ENCODE measurements around the gene PMP22. TPM values are rescaled to one million over a fixed set of nuclear protein-coding genes. Genes with fewer than 3 reads are reported as not detected.

Gene PMP22
- total RNA-seq, 1 experiment from 2014 or later, result 1.7 TPM

DNA sequence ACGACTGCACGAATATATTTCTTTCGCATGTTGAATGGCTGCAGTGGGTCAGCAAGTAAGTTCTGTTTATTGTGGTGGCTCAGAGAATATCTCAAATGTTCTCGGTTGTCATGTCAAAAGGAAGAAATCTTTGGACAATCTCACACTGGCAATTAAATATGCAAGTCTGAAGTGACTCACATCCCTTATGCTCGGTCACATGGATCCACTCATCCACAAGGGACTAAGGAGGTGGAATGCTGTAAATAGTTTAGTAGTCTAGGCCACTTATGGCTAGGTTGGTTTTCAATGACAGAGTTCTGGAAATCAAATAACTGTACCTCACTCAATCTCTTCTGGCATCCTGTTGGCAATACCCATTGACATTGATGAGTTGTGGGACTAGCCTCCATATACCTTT is 33.0 kb upstream of the PMP22 start:
- peaks cover 2% of the 10 kb centered on the region for H3K9me3 Mint-ChIP-seq (ENCODE audit: low read depth, unreplicated experiment)
- DNase-seq, result no peak
- H3K27me3 Mint-ChIP-seq (ENCODE audit: unreplicated experiment), result peaks cover 15% of the 10 kb centered on the region
- H3K4me3 Mint-ChIP-seq (ENCODE audit: low read depth, unreplicated experiment), result no peak overlapping the region
- intact Hi-C loops (cut with micrococcal nuclease; ENCODE audit: unreplicated experiment), result no loop called here
- no peaks in the 10 kb centered on the region for H3K36me3 Mint-ChIP-seq (ENCODE audit: insufficient read depth, unreplicated experiment)
- H3K27ac Mint-ChIP-seq (ENCODE audit: unreplicated experiment), result no peak overlapping the region
- TF ChIP-seq, protein P1, sequence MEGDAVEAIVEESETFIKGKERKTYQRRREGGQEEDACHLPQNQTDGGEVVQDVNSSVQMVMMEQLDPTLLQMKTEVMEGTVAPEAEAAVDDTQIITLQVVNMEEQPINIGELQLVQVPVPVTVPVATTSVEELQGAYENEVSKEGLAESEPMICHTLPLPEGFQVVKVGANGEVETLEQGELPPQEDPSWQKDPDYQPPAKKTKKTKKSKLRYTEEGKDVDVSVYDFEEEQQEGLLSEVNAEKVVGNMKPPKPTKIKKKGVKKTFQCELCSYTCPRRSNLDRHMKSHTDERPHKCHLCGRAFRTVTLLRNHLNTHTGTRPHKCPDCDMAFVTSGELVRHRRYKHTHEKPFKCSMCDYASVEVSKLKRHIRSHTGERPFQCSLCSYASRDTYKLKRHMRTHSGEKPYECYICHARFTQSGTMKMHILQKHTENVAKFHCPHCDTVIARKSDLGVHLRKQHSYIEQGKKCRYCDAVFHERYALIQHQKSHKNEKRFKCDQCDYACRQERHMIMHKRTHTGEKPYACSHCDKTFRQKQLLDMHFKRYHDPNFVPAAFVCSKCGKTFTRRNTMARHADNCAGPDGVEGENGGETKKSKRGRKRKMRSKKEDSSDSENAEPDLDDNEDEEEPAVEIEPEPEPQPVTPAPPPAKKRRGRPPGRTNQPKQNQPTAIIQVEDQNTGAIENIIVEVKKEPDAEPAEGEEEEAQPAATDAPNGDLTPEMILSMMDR (IDR thresholded peaks at IDR 0.05; ENCODE audit: unreplicated experiment), result no peak
- H3K4me1 Mint-ChIP-seq (ENCODE audit: low read depth, unreplicated experiment), result no peaks in the 10 kb centered on the region
- BruUV-seq (replicated peaks), result no TSS peak
- CTCF ChIA-PET, result no interaction called here

DNA sequence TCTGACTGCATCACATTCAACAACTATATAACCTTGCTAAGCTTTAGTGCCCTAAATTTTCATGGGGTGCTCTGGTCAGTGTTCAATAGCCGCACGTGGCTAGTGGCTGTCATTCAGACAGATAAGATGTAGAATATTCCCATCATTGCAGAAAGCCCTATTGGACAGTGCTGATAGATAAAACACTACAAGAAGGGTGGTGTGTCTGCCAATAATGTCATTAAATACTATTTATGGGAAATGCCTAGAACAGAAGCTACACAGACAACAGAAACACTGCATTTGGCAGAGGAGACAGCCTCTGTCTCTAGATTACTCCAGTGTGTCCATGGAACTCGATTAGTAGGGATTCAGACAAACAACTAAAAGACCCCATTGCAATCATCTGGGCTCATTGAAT is 28.4 kb upstream of the PMP22 start:
- intact Hi-C loops (cut with micrococcal nuclease; ENCODE audit: unreplicated experiment), result no loop called here
- H3K27me3 Mint-ChIP-seq (ENCODE audit: unreplicated experiment), result peaks cover 14% of the 10 kb centered on the region
- H3K27ac Mint-ChIP-seq (ENCODE audit: unreplicated experiment), result no peak overlapping the region
- DNase-seq, result no peak
- no TSS peak for BruUV-seq (replicated peaks)
- peaks cover 6% of the 10 kb centered on the region for H3K4me1 Mint-ChIP-seq (ENCODE audit: low read depth, unreplicated experiment)
- peaks cover 6% of the 10 kb centered on the region for H3K36me3 Mint-ChIP-seq (ENCODE audit: insufficient read depth, unreplicated experiment)
- CTCF ChIA-PET, result no interaction called here
- H3K9me3 Mint-ChIP-seq (ENCODE audit: low read depth, unreplicated experiment), result peaks cover 3% of the 10 kb centered on the region
- no peak overlapping the region for H3K4me3 Mint-ChIP-seq (ENCODE audit: low read depth, unreplicated experiment)
- TF ChIP-seq, protein P1 (IDR thresholded peaks at IDR 0.05; ENCODE audit: unreplicated experiment), result no peak

- CTCF ChIA-PET, result no interaction called here
- BruUV-seq (replicated peaks), result no TSS peak
- peaks cover 14% of the 10 kb centered on the region for H3K27me3 Mint-ChIP-seq (ENCODE audit: unreplicated experiment)
Measured at GRCh38 chr17:15291674-15292361, 26.7 kb upstream of the PMP22 start.

GRCh38 chr17:15290605-15291004 is 25.5 kb upstream of the PMP22 start:
- H3K27ac Mint-ChIP-seq (ENCODE audit: unreplicated experiment), result no peak overlapping the region
- H3K27me3 Mint-ChIP-seq (ENCODE audit: unreplicated experiment), result peaks cover 14% of the 10 kb centered on the region
- no peak overlapping the region for H3K4me3 Mint-ChIP-seq (ENCODE audit: low read depth, unreplicated experiment)
- peaks cover 6% of the 10 kb centered on the region for H3K36me3 Mint-ChIP-seq (ENCODE audit: insufficient read depth, unreplicated experiment)
- peaks cover 6% of the 10 kb centered on the region for H3K4me1 Mint-ChIP-seq (ENCODE audit: low read depth, unreplicated experiment)
- no TSS peak for BruUV-seq (replicated peaks)
- TF ChIP-seq, protein P1 (IDR thresholded peaks at IDR 0.05; ENCODE audit: unreplicated experiment), result no peak
- CTCF ChIA-PET, result no interaction called here
- DNase-seq, result no peak
- peaks cover 3% of the 10 kb centered on the region for H3K9me3 Mint-ChIP-seq (ENCODE audit: low read depth, unreplicated experiment)
- intact Hi-C loops (cut with micrococcal nuclease; ENCODE audit: unreplicated experiment), result no loop called here

More at GRCh38 chr17:15291674-15292361, 26.7 kb upstream of the PMP22 start:
- TF ChIP-seq, protein P1 (IDR thresholded peaks at IDR 0.05; ENCODE audit: unreplicated experiment), result no peak
- Mint-ChIP-seq H3K4me3 (ENCODE audit: low read depth, unreplicated experiment) (no peak overlapping the region), H3K27ac (ENCODE audit: unreplicated experiment) (no peak overlapping the region), H3K4me1 (ENCODE audit: low read depth, unreplicated experiment) (peaks cover 6% of the 10 kb centered on the region), H3K36me3 (ENCODE audit: insufficient read depth, unreplicated experiment) (peaks cover 6% of the 10 kb centered on the region), H3K9me3 (ENCODE audit: low read depth, unreplicated experiment) (peaks cover 3% of the 10 kb centered on the region)
- intact Hi-C loops (cut with micrococcal nuclease; ENCODE audit: unreplicated experiment), result no loop called here
- DNase-seq, result no peak
